Measurements from ENCODE around the gene THRA.

- TF ChIP-seq CTCF (conservative IDR thresholded peaks at IDR 0.05) (no peak), ZFX (IDR thresholded peaks at IDR 0.05) (no peak)
Measured at GRCh38 chr17:40084477-40084876, 21.7 kb downstream of the THRA start.

Measured in C4-2B (cell line).